ENCODE measurements around the gene CAPZA3.

DNA sequence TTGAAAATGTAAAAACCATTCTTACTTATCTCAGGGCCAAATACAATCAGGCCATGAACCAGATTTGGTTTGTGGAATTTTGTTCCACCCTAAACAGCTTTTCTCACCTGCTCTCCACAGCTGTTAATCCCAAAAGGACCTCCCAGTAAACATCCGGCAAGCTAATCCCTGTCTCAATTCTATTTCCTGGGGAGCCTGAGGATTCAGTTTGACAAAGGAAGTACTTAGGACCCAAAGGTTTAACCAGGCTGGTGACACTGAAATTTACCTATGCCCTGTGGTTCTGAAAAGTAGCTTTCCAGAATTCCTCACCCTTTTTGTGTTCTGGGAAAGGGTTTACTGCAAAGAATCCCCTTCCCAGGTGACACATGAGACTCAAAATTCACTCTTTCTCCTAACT, 15.0 kb downstream of the CAPZA3 start:
- TF ChIP-seq, protein P1, sequence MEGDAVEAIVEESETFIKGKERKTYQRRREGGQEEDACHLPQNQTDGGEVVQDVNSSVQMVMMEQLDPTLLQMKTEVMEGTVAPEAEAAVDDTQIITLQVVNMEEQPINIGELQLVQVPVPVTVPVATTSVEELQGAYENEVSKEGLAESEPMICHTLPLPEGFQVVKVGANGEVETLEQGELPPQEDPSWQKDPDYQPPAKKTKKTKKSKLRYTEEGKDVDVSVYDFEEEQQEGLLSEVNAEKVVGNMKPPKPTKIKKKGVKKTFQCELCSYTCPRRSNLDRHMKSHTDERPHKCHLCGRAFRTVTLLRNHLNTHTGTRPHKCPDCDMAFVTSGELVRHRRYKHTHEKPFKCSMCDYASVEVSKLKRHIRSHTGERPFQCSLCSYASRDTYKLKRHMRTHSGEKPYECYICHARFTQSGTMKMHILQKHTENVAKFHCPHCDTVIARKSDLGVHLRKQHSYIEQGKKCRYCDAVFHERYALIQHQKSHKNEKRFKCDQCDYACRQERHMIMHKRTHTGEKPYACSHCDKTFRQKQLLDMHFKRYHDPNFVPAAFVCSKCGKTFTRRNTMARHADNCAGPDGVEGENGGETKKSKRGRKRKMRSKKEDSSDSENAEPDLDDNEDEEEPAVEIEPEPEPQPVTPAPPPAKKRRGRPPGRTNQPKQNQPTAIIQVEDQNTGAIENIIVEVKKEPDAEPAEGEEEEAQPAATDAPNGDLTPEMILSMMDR (IDR thresholded peaks at IDR 0.05; ENCODE audit: borderline replicate concordance, extremely low read depth, low read length, poor library complexity, severe bottlenecking): no peak
- TF ChIP-seq EZH2 (IDR thresholded peaks at IDR 0.05; ENCODE audit: borderline replicate concordance, low read depth, low read length, severe bottlenecking): no peak

Measured in DND-41 (cell line).